K562 (cell line): Measurements from ENCODE around the gene PRSS21. TPM values are rescaled to one million over a fixed set of nuclear protein-coding genes. Genes with fewer than 3 reads are reported as not detected.

Experiments used
- ATAC-seq: fragments of 200-7000 bp; cut with Tn5 transposase; 3 replicates; pipeline ENCODE4 v1.9.1; 2020; ENCODE audit warnings: moderate library complexity
- BruUV-seq: library from RNA; stranded (reverse); fragments of 400-500 nt; replicated peaks from 2 replicates; lab custom pipeline; 2021; lab: Mats Ljungman, UMichigan
- CTCF ChIA-PET: fragments of 300-600 bp; formaldehyde crosslinking; extraction: SDS; loops from one replicate; lab custom pipeline; 2021; ENCODE audit warnings: low intra/inter-chr PET ratio; lab: Yijun Ruan, JAX
- POLR2A ChIA-PET: fragments of 300-600, 350-650 bp; sonication (Branson Sonifier 250); formaldehyde crosslinking; extraction: SDS; loops from one replicate; lab custom pipeline; 2021; ENCODE audit warnings: antibody characterized with exemption, inconsistent platforms; lab: Yijun Ruan, JAX
- DNase-seq, 4 experiments: peaks; one replicate each; pipeline versions ENCODE4 v3.0.0 to v3.0.0-alpha.2; 2011 to 2018; ENCODE audit warnings: low spot score in 3 of 4, mixed read lengths in 3 of 4; ENCODE audit errors: extremely low read depth in 1 of 4
- FAIRE-seq: peaks from 2 replicates; lab custom pipeline; 2011; peaks lifted over from hg19 to GRCh38; lab: Jason Lieb, UNC
- H2AFZ ChIP-seq: 2 replicates; pipeline ENCODE4 v1.6.0; 2011; ENCODE audit warnings: low read depth, low read length, control low read depth, inconsistent platforms
- H3K27ac ChIP-seq: fragments of 200-600 bp; 3 replicates; pipeline ENCODE4 v1.8.0; 2011; ENCODE audit warnings: low read depth, mild to moderate bottlenecking, control low read depth, inconsistent platforms, low read length, moderate library complexity, mixed read lengths; ENCODE audit errors: extremely low read depth
- H3K27me3 ChIP-seq, 2 experiments: fragments of 300-600 bp in 1 of 2; 2 replicates in 1 of 2; 3 replicates in 1 of 2; pipeline versions ENCODE4 v1.6.0 to v1.8.0; 2011; ENCODE audit warnings: inconsistent platforms in 2 of 2, low read length in 2 of 2, mild to moderate bottlenecking in 1 of 2, mixed read lengths in 1 of 2, moderate library complexity in 1 of 2; ENCODE audit not compliant: control insufficient read depth in 2 of 2, insufficient read depth in 2 of 2
- H3K36me3 ChIP-seq: fragments of 300-600 bp; 3 replicates; pipeline ENCODE4 v1.8.0; 2011; ENCODE audit warnings: mild to moderate bottlenecking, low read length, inconsistent platforms; ENCODE audit not compliant: control insufficient read depth, insufficient read depth
- H3K4me1 ChIP-seq, 2 experiments: fragments of 200-600 bp in 1 of 2; replicated peaks in 1 of 2; 2 replicates in 1 of 2; 3 replicates in 1 of 2; pipeline versions ENCODE4 v1.5.1 to v1.8.0; 2011; ENCODE audit warnings: inconsistent platforms in 2 of 2, low read length in 2 of 2, mild to moderate bottlenecking in 1 of 2, mixed read lengths in 1 of 2, moderate library complexity in 1 of 2; ENCODE audit not compliant: control insufficient read depth in 2 of 2, insufficient read depth in 2 of 2
- H3K4me2 ChIP-seq: 2 replicates; pipeline ENCODE4 v1.6.1; 2011; ENCODE audit warnings: low read length, control low read depth, inconsistent platforms, mixed read lengths; ENCODE audit not compliant: insufficient read depth
- H3K4me3 ChIP-seq: fragments of 200-600 bp; sonication (generic), shearing (Covaris generic); 2 replicates; pipeline ENCODE4 v1.5.1; 2016; ENCODE audit warnings: control low read depth, inconsistent platforms
- H3K79me2 ChIP-seq: fragments of 200-600 bp; 3 replicates; pipeline ENCODE4 v1.8.0; 2011; ENCODE audit warnings: low read length, inconsistent platforms; ENCODE audit not compliant: control insufficient read depth, insufficient read depth
- H3K9ac ChIP-seq, 2 experiments: 2 replicates each; pipeline versions ENCODE4 v1.6.0 to v1.6.1; 2011; ENCODE audit warnings: low read depth in 2 of 2, low read length in 2 of 2, control low read depth in 1 of 2, inconsistent platforms in 1 of 2, mild to moderate bottlenecking in 1 of 2, mixed read lengths in 1 of 2; ENCODE audit not compliant: insufficient read depth in 1 of 2
- H3K9me1 ChIP-seq: one replicate; pipeline ENCODE4 v1.6.0; 2011; ENCODE audit warnings: inconsistent platforms, mild to moderate bottlenecking, low read length, moderate library complexity; ENCODE audit not compliant: control insufficient read depth, insufficient read depth
- H3K9me3 ChIP-seq: replicated peaks from 2 replicates; pipeline ENCODE4 v1.5.1; 2011; ENCODE audit warnings: low read depth, low read length, inconsistent platforms; ENCODE audit not compliant: control insufficient read depth, insufficient read depth
- H4K20me1 ChIP-seq: replicated peaks from 2 replicates; pipeline ENCODE4 v1.6.1; 2011; ENCODE audit warnings: low read length, inconsistent platforms, mixed read lengths; ENCODE audit not compliant: control insufficient read depth, insufficient read depth
- CC2D1A ChIP-seq: fragments of 450-650 bp; IDR thresholded peaks from 2 replicates; pipeline ENCODE4 v1.6.1; 2017; ENCODE audit warnings: mild to moderate bottlenecking
- EGR1 ChIP-seq: fragments of 450-650 bp; conservative IDR thresholded peaks from 2 replicates; pipeline ENCODE4 v1.6.1; 2017; ENCODE audit warnings: mild to moderate bottlenecking
- HNRNPL ChIP-seq: fragments of 200-400 bp; formaldehyde crosslinking; IDR thresholded peaks from 2 replicates; pipeline ENCODE4 v1.6.1; 2017; ENCODE audit warnings: low read depth, mild to moderate bottlenecking, low read length
- HOXB6 ChIP-seq: fragments of 250-450 bp; sonication (Bioruptor Pico); IDR thresholded peaks from 2 replicates; pipeline ENCODE4 v1.5.1; 2022; ENCODE audit warnings: mild to moderate bottlenecking, borderline replicate concordance
- NR4A1 ChIP-seq, 2 experiments: fragments of 250-450 bp in 1 of 2; fragments of 450-650 bp in 1 of 2; sonication (Bioruptor Pico) in 1 of 2; IDR thresholded peaks; 2 replicates each; pipeline versions ENCODE4 v1.4.0 to v1.6.1; 2016 to 2020; ENCODE audit warnings: mild to moderate bottlenecking in 2 of 2, missing compliant biosample characterization in 1 of 2, missing genetic modification characterization in 1 of 2, moderate library complexity in 1 of 2
- TEAD1 ChIP-seq, 2 experiments: fragments of 450-650 bp in 1 of 2; sonication (generic) in 1 of 2; formaldehyde crosslinking; IDR thresholded peaks; 2 replicates each; pipeline versions ENCODE4 v1.4.0 to v1.8.0; 2020 to 2022; ENCODE audit warnings: mild to moderate bottlenecking in 2 of 2, missing genetic modification reagents in 1 of 2
- ZFPM2 ChIP-seq: fragments of 250-450 bp; sonication (Bioruptor Pico); IDR thresholded peaks from 2 replicates; pipeline ENCODE4 v1.5.1; 2022; ENCODE audit warnings: mild to moderate bottlenecking
- ZNF197 ChIP-seq: fragments of 200-800 bp; sonication (Bioruptor generic); IDR thresholded peaks from 2 replicates; pipeline ENCODE4 v1.6.1; 2016; ENCODE audit warnings: low read depth, missing genetic modification characterization, missing compliant biosample characterization
- WGBS: fragments of 100-300 bp; shearing (Covaris generic); methylation state at CpG from one replicate; pipeline ENCODE4 v1.1.6; 2016; ENCODE audit warnings: low coverage, mixed read lengths; ENCODE audit not compliant: insufficient coverage; ENCODE audit errors: missing lambda C conversion rate; 5-methylcytosine and 5-hydroxymethylcytosine counted together
- in situ Hi-C: fragments of 300-500 bp; cut with MboI; formaldehyde crosslinking; loops from 4 replicates; pipeline ENCODE4 v1.15.0; 2018; ENCODE audit warnings: inconsistent platforms, mixed read lengths
- intact Hi-C: fragments of 100-400 bp; cut with micrococcal nuclease; formaldehyde crosslinking; loops from 2 replicates; pipeline ENCODE4 v1.14.2; 2022
- polyA plus RNA-seq, 8 experiments: library from polyadenylated mRNA; depleted of rRNA in 4 of 8; stranded (reverse) in 5 of 8; unstranded in 3 of 8; fragments of >200 nt; fragmentation: Nextera tagmentation in 2 of 8; fragmentation: Illumina TruSeq in 1 of 8; extraction: Ambion mirVana in 2 of 8; extraction: Trizol in 1 of 8; gene quantifications; 2 replicates each; pipeline versions ENCODE4 v1.2.1 to v1.2.3, GENCODE V29; 2011 to 2014; ENCODE audit warnings: inconsistent platforms in 1 of 8, missing spikeins in 1 of 8
- total RNA-seq, 7 experiments: library from RNA; depleted of rRNA in 6 of 7; stranded (reverse); fragments of >200 nt in 6 of 7; fragmentation: Illumina TruSeq in 2 of 7; extraction: Trizol in 2 of 7; gene quantifications; 2 replicates each; pipeline versions ENCODE4 v1.2.1 to v1.2.3, GENCODE V29; 2011 to 2021; ENCODE audit warnings: low replicate concordance in 1 of 7
- TF ChIP-seq, protein P1 (sequence below): fragments of 450-650 bp; IDR thresholded peaks from 2 replicates; pipeline ENCODE4 v1.6.1; 2016; ENCODE audit warnings: low read depth, mild to moderate bottlenecking, moderate library complexity
- TF ChIP-seq, protein P2 (sequence below): IDR thresholded peaks from 2 replicates; pipeline ENCODE4 v1.6.1; 2012; ENCODE audit warnings: low read depth, low read length, improper control_type of control experiment, borderline replicate concordance
- TF ChIP-seq, protein P3 (sequence below): fragments of 450-650 bp; IDR thresholded peaks from 2 replicates; pipeline ENCODE4 v1.6.1; 2018; ENCODE audit not compliant: partially characterized antibody
- TF ChIP-seq, protein P4 (sequence below): IDR thresholded peaks from 3 replicates; pipeline ENCODE4 v1.6.1; 2011; ENCODE audit warnings: borderline replicate concordance, mild to moderate bottlenecking; ENCODE audit not compliant: insufficient read length, insufficient read depth

PRSS21 gene
- total and polyA plus RNA-seq, 9 of the 15 experiments (the other 6 are each of a cell fraction or from before 2014, with no cell fraction given) = 12.1 to 121 (median 61.3) TPM

DNA sequence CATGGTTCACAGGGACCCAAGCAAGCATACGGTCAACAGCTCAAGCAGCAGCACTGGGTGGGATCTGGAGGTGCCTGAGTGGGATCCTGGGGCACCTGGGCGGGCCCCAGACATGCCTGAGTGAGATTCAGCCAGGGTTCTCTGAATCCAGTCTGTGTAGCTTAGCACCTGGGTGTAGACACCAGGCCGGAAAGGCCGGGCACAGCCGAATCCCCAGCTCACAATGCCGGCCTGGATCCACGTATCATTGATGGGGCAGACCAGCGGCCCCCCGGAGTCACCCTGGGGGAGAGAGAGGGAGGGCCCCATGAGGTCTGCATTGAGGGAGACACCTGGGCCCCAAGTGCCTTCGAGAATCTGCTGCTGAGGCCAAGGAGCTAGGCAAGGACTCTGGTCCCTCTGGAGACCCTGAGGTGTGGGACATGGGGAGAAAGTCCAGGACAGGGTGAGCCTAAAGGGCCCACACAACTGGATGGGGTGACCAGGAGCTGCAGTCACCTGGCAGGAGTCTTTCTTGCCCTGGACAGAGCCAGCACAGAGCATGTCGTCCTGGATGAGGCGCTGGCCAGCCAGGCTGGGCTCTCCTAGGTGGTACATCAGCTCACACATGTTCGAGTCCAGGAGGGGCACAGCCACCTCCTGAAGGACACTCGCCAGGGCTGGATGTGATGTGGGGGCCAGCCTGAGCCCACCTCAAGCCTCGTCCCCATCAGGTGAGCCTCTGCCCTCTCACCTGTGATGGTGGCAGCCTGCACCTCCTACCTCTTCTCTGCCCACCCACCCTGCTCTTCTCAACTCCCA lies 22.8 kb downstream of the PRSS21 start (continued):
- no peak for TF ChIP-seq ZNF197 (CRISPR knock-in tag)
- TF ChIP-seq, protein P1, sequence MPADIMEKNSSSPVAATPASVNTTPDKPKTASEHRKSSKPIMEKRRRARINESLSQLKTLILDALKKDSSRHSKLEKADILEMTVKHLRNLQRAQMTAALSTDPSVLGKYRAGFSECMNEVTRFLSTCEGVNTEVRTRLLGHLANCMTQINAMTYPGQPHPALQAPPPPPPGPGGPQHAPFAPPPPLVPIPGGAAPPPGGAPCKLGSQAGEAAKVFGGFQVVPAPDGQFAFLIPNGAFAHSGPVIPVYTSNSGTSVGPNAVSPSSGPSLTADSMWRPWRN = no peak
- TF ChIP-seq, protein P2, sequence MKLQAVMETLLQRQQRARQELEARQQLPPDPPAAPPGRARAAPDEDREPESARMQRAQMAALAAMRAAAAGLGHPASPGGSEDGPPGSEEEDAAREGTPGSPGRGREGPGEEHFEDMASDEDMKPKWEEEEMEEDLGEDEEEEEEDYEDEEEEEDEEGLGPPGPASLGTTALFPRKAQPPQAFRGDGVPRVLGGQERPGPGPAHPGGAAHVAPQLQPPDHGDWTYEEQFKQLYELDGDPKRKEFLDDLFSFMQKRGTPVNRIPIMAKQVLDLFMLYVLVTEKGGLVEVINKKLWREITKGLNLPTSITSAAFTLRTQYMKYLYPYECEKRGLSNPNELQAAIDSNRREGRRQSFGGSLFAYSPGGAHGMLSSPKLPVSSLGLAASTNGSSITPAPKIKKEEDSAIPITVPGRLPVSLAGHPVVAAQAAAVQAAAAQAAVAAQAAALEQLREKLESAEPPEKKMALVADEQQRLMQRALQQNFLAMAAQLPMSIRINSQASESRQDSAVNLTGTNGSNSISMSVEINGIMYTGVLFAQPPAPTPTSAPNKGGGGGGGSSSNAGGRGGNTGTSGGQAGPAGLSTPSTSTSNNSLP = no peak

DNA sequence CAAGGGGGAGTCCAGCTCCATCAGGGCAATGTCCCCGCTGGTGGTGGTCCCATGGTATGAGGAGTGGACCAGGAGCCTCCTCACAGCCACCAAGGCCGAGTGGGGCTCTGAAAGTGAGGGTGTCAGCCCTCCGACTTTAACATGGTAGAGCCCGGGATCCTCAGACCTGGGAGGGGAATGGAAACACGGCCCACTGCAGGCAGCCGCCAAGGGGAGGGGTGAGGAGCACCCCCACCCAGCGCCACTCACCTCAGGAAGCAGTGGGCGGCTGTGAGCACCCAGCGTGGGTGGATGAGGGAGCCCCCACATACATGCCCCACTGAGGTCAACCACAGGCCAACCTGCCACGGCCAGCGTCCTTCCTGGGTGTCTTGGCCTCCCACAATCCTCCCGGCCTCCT lies 23.9 kb downstream of the PRSS21 start:
- BruUV-seq = no TSS peak
- POLR2A ChIA-PET = interaction anchor here (0.7 kb wide), 1 partner anchor 41 kb away, joined by 3 read pairs; no protein-coding TSS in a partner anchor
- TF ChIP-seq, protein P3, sequence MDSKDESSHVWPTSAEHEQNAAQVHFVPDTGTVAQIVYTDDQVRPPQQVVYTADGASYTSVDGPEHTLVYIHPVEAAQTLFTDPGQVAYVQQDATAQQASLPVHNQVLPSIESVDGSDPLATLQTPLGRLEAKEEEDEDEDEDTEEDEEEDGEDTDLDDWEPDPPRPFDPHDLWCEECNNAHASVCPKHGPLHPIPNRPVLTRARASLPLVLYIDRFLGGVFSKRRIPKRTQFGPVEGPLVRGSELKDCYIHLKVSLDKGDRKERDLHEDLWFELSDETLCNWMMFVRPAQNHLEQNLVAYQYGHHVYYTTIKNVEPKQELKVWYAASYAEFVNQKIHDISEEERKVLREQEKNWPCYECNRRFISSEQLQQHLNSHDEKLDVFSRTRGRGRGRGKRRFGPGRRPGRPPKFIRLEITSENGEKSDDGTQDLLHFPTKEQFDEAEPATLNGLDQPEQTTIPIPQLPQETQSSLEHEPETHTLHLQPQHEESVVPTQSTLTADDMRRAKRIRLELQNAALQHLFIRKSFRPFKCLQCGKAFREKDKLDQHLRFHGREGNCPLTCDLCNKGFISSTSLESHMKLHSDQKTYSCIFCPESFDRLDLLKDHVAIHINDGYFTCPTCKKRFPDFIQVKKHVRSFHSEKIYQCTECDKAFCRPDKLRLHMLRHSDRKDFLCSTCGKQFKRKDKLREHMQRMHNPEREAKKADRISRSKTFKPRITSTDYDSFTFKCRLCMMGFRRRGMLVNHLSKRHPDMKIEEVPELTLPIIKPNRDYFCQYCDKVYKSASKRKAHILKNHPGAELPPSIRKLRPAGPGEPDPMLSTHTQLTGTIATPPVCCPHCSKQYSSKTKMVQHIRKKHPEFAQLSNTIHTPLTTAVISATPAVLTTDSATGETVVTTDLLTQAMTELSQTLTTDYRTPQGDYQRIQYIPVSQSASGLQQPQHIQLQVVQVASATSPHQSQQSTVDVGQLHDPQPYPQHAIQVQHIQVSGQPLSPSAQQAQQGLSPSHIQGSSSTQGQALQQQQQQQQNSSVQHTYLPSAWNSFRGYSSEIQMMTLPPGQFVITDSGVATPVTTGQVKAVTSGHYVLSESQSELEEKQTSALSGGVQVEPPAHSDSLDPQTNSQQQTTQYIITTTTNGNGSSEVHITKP = peak; percentile 39
- TF ChIP-seq NR4A1 (CRISPR knock-in tag; IDR thresholded peaks at IDR 0.05) = no peak
- no peak for TF ChIP-seq NR4A1 (tag; IDR thresholded peaks at IDR 0.05)
- TF ChIP-seq ZFPM2 (CRISPR knock-in tag) = no peak
- no peak for TF ChIP-seq CC2D1A
- TF ChIP-seq EGR1 = peak; percentile 59
- TF ChIP-seq HOXB6 (CRISPR knock-in tag) = no peak
- no peak for TF ChIP-seq TEAD1 (CRISPR knock-in tag; IDR thresholded peaks at IDR 0.05)
- no peak for TF ChIP-seq HNRNPL
- TF ChIP-seq, protein P4, sequence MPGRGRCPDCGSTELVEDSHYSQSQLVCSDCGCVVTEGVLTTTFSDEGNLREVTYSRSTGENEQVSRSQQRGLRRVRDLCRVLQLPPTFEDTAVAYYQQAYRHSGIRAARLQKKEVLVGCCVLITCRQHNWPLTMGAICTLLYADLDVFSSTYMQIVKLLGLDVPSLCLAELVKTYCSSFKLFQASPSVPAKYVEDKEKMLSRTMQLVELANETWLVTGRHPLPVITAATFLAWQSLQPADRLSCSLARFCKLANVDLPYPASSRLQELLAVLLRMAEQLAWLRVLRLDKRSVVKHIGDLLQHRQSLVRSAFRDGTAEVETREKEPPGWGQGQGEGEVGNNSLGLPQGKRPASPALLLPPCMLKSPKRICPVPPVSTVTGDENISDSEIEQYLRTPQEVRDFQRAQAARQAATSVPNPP = no peak

More for the DNA sequence above, 23.9 kb downstream of the PRSS21 start:
- DNase-seq = no peak
- in situ Hi-C loops = no loop called here
- intact Hi-C loops = no loop called here
- no peak for FAIRE-seq
- Histone ChIP-seq H3K4me3 (no peak overlapping the region), H3K9me3 (no peaks in the 10 kb centered on the region), H2AFZ (no peak overlapping the region), H3K4me1 (peaks cover 3 to 41% of the 10 kb centered on the region in 2 experiments; a peak in 3 of 5 replicates), H3K36me3 (no peaks in the 10 kb centered on the region), H3K4me2 (no peak overlapping the region), H3K27me3 (peaks cover 2 to 19% of the 10 kb centered on the region in 2 experiments; a peak in 1 of 5 replicates), H4K20me1 (no peaks in the 10 kb centered on the region; the same call in 1 of the 2 replicates), H3K9me1 (no peaks in the 10 kb centered on the region), H3K9ac (no peak overlapping the region), H3K79me2 (no peaks in the 10 kb centered on the region), H3K27ac (no peak overlapping the region)
- no peak for ATAC-seq
- CTCF ChIA-PET = no interaction called here
- 15% methylated on average over 12 of the region's 12 CpGs for WGBS
